ENCODE data around the gene ERCC6. TPM values are rescaled to one million over a fixed set of nuclear protein-coding genes. Genes with fewer than 3 reads are reported as not detected.
A peak's percentile ranks its signal among the peaks of the same experiment; 100 is the strongest.

The ERCC6 gene
- total RNA-seq (2021) = 18.2 and 19.5 TPM in 2 replicates
- long read RNA-seq, full-length matches to known transcripts = 8 of 35 reads
- long read RNA-seq, partial matches to known transcripts = 11 of 35 reads
- long read RNA-seq, other reads (novel, unspliced or antisense) = 16 of 35 reads

DNA sequence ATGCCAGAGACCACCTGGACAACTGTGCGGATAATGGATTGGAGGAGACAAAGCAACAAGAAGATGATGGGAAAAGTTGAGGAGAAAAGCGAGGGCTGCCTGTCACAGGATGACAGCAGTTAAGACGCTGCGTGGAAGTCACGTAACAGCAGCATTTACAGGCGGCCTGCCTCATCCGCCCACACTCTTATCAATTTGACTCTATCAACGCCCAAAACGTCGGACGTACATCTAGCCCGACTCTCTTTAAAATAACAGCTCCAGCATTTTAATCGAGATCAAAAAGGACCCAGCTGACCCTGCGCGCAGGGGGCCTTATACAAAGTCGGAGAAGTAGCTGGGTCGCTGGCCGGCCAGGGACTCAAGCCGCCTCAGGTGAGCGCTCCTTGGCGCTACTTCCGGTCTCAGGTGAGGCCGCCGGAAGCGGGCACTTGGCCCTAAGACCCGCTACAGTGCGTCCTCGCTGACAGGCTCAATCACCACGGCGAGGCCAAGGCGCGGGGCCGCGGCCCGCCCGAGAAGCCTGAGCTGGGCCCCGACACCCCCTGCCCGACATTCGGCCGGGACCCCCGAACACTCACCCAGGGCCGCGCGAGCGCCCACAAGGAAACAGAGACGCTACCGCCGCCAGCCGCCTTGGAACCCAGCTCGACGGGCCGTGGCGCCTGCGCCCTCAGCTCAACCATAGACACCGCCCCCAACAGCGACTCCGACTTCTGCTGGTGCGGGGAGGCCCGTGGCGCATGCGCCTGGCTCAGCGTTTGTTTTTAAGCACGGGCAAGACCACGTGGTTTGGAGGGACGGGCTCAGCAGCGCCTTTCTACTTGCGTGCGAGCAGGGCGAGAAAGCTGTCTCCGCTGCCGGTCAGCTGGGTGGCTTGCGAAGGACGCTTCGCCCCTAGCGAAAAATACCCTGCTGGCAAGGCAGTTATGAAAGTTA lies at the start of gene ERCC6:
Gene ERCC6, minus strand, starts transcription at position 741 of the 939 bp plus-strand sequence.
- Histone ChIP-seq H3K14ac (ENCODE audit: insufficient read depth, low read length) (peak within 1 kb of the TSS; percentile 65), H3K27me3 (ENCODE audit: insufficient read depth, low read length) (peaks cover 2% of the 10 kb centered on the region), H4K20me1 (ENCODE audit: control insufficient read depth, insufficient read depth, insufficient read length) (no peaks in the 10 kb centered on the region), H3K9me3 (ENCODE audit: control insufficient read depth, low read depth, low read length) (no peaks in the 10 kb centered on the region), H3K9ac (ENCODE audit: extremely low read depth, insufficient read length, low read length) (peak within 1 kb of the TSS; percentile 68), H2BK15ac (ENCODE audit: low read depth, low read length) (no peak within 1 kb of the TSS), H3K27ac (ENCODE audit: insufficient read length, low read depth, low read length) (no peak within 1 kb of the TSS), H4K91ac (ENCODE audit: insufficient read length, low read depth, low read length) (no peak within 1 kb of the TSS), H3K56ac (ENCODE audit: insufficient read length, low read depth, low read length) (no peak within 1 kb of the TSS), H4K8ac (replicated peaks; ENCODE audit: insufficient read length, low read depth, low read length) (no peak within 1 kb of the TSS), H2BK120ac (ENCODE audit: low read depth, low read length, poor library complexity, severe bottlenecking) (no peak within 1 kb of the TSS), H2BK5ac (ENCODE audit: insufficient read length, low read length) (no peak within 1 kb of the TSS), H3K4ac (ENCODE audit: low read depth, low read length) (no peak within 1 kb of the TSS), H3K79me2 (ENCODE audit: insufficient read depth, low read length) (no peaks in the 10 kb centered on the region), H2BK20ac (ENCODE audit: low read depth, low read length, poor library complexity, severe bottlenecking) (no peak within 1 kb of the TSS), H3K4me2 (ENCODE audit: insufficient read depth, insufficient read length, low read length) (peak within 1 kb of the TSS; percentile 90), H3K23me2 (ENCODE audit: insufficient read length, low read depth, low read length, poor library complexity, severe bottlenecking) (peaks cover 16% of the 10 kb centered on the region), H3K23ac (ENCODE audit: insufficient read length, low read depth, low read length) (no peak within 1 kb of the TSS), H3K18ac (ENCODE audit: insufficient read length, low read depth, low read length) (peak within 1 kb of the TSS; percentile 51), H2AFZ (ENCODE audit: low read length) (peak within 1 kb of the TSS; percentile 93), H3T11ph (ENCODE audit: low read length) (no peak within 1 kb of the TSS), H3K79me1 (ENCODE audit: insufficient read depth, low read depth, low read length, poor library complexity, severe bottlenecking) (no peaks in the 10 kb centered on the region), H3K4me1 (ENCODE audit: insufficient read depth, low read length) (peaks cover 2% of the 10 kb centered on the region; the same call in 1 of the 2 replicates), H2BK12ac (ENCODE audit: insufficient read length, low read depth, low read length) (no peak within 1 kb of the TSS), H2AK5ac (ENCODE audit: insufficient read length, low read length) (no peak within 1 kb of the TSS), H4K5ac (ENCODE audit: insufficient read length, low read depth, low read length) (no peak within 1 kb of the TSS)
- Mint-ChIP-seq H3K9me3 (peaks cover 0 to 3% of the 10 kb centered on the region in 2 experiments; a peak in 3 of 5 replicates), H3K27me3 (ENCODE audit: low read depth) (peaks cover 37% of the 10 kb centered on the region), H3K4me3 (peak within 1 kb of the TSS; percentile 84 to 91), H3K36me3 (ENCODE audit: insufficient read depth in 1 of 3, low read depth in 3 of 3) (peaks cover 0 to 2% (median 0%) of the 10 kb centered on the region in 3 experiments; a peak in 3 of 7 replicates), H3K27ac (peak within 1 kb of the TSS; percentile 56 to 97 (median 60); a peak in 5 of 7 replicates), H3K4me1 (peaks cover 21 to 22% of the 10 kb centered on the region in 2 experiments)
- DNase-seq = peak; percentile 98
- TF ChIP-seq CTCF (conservative IDR thresholded peaks at IDR 0.05) = no peak
- WGBS (ENCODE audit: extremely low coverage, insufficient read length, low lambda C conversion rate) = no CpG with 5 or more reads among the region's 75 CpGs
